Astrocyte (in vitro differentiated cells and primary cell): ENCODE results near the gene ADCY2. TPM values are rescaled to one million over a fixed set of nuclear protein-coding genes. Genes with fewer than 3 reads are reported as not detected.
A peak's percentile ranks its signal among the peaks of the same experiment; 100 is the strongest.

ENCODE experiments used
- DNase-seq: peaks from one replicate; pipeline ENCODE4 v3.0.0-alpha.2; 2010; ENCODE audit warnings: low read depth
- FAIRE-seq: peaks from 2 replicates; lab custom pipeline; 2011; peaks lifted over from hg19 to GRCh38; lab: Jason Lieb, UNC
- H2AFZ ChIP-seq: 2 replicates; pipeline ENCODE4 v1.6.0; 2012; ENCODE audit warnings: low read depth, low read length, inconsistent platforms
- H3K27ac ChIP-seq: 2 replicates; pipeline ENCODE4 v1.5.1; 2011; ENCODE audit warnings: low read depth, low read length, inconsistent platforms
- H3K27me3 ChIP-seq: 2 replicates; pipeline ENCODE4 v1.6.0; 2011; ENCODE audit warnings: low read length, inconsistent platforms; ENCODE audit not compliant: insufficient read depth
- H3K36me3 ChIP-seq: 2 replicates; pipeline ENCODE4 v1.5.1; 2011; ENCODE audit warnings: low read length, inconsistent platforms; ENCODE audit not compliant: insufficient read depth
- H3K4me1 ChIP-seq: 2 replicates; pipeline ENCODE4 v1.5.1; 2011; ENCODE audit warnings: low read length, inconsistent platforms; ENCODE audit not compliant: insufficient read depth
- H3K4me2 ChIP-seq: 2 replicates; pipeline ENCODE4 v1.6.0; 2012; ENCODE audit warnings: low read length, inconsistent platforms
- H3K4me3 ChIP-seq: 2 replicates; pipeline ENCODE4 v1.5.1; 2011; ENCODE audit warnings: low read depth, mild to moderate bottlenecking, low read length, inconsistent platforms; ENCODE audit not compliant: insufficient read depth
- H3K79me2 ChIP-seq: 2 replicates; pipeline ENCODE4 v1.6.0; 2012; ENCODE audit warnings: mild to moderate bottlenecking, low read length, inconsistent platforms; ENCODE audit not compliant: insufficient read depth
- H3K9ac ChIP-seq: 2 replicates; pipeline ENCODE4 v1.6.0; 2012; ENCODE audit warnings: mild to moderate bottlenecking, low read length, inconsistent platforms
- H3K9me3 ChIP-seq: 2 replicates; pipeline ENCODE4 v1.5.1; 2012; ENCODE audit warnings: low read depth, mild to moderate bottlenecking, low read length, inconsistent platforms; ENCODE audit not compliant: insufficient read depth
- H4K20me1 ChIP-seq: 2 replicates; pipeline ENCODE4 v1.6.0; 2012; ENCODE audit warnings: low read length, inconsistent platforms; ENCODE audit not compliant: insufficient read depth
- H3K27ac Mint-ChIP-seq: one replicate; pipeline ENCODE4 v1.8.0; 2021; ENCODE audit warnings: mild to moderate bottlenecking, mixed read lengths; ENCODE audit not compliant: unreplicated experiment
- H3K27me3 Mint-ChIP-seq: one replicate; pipeline ENCODE4 v1.8.0; 2021; ENCODE audit warnings: low read depth, mixed read lengths; ENCODE audit not compliant: unreplicated experiment
- H3K36me3 Mint-ChIP-seq: one replicate; pipeline ENCODE4 v1.8.0; 2021; ENCODE audit warnings: low read depth, mixed read lengths; ENCODE audit not compliant: unreplicated experiment
- H3K4me1 Mint-ChIP-seq: one replicate; pipeline ENCODE4 v1.8.0; 2021; ENCODE audit warnings: low read depth, mixed read lengths; ENCODE audit not compliant: unreplicated experiment
- H3K4me3 Mint-ChIP-seq: one replicate; pipeline ENCODE4 v1.8.0; 2021; ENCODE audit warnings: mild to moderate bottlenecking, moderate library complexity, mixed read lengths; ENCODE audit not compliant: unreplicated experiment
- H3K9me3 Mint-ChIP-seq: one replicate; pipeline ENCODE4 v1.8.0; 2021; ENCODE audit warnings: mild to moderate bottlenecking, mixed read lengths; ENCODE audit not compliant: unreplicated experiment
- EZH2 ChIP-seq: IDR thresholded peaks from 2 replicates; pipeline ENCODE4 v1.6.1; 2012; ENCODE audit warnings: mild to moderate bottlenecking, low read length, inconsistent platforms; ENCODE audit not compliant: insufficient read depth
- total RNA-seq: library from RNA; stranded (reverse); gene quantifications from 2 replicates; pipeline ENCODE4 v1.2.1, GENCODE V29; 2021
- TF ChIP-seq, protein P1 (sequence below): IDR thresholded peaks from 2 replicates; pipeline ENCODE4 v1.5.1; 2011; ENCODE audit warnings: low read depth, mild to moderate bottlenecking, inconsistent platforms, low read length, moderate library complexity; ENCODE audit not compliant: insufficient read depth

ADCY2 gene
- total RNA-seq, 1 donor from 2014 or later: 5.7 TPM

GRCh38 chr5:7393921-7394799 is 1.8 kb upstream of the ADCY2 start:
- H3K9me3 ChIP-seq: no peaks in the 10 kb centered on the region
- Mint-ChIP-seq H3K4me1 (no peaks in the 10 kb centered on the region), H3K27ac (no peak overlapping the region), H3K4me3 (peak overlapping the region; percentile 36), H3K36me3 (no peaks in the 10 kb centered on the region), H3K9me3 (no peaks in the 10 kb centered on the region), H3K27me3 (no peaks in the 10 kb centered on the region)
- no peak for DNase-seq
- no peaks in the 10 kb centered on the region for H3K36me3 ChIP-seq
- H2AFZ ChIP-seq: no peak overlapping the region
- no peak for FAIRE-seq
- no peak for TF ChIP-seq EZH2
- TF ChIP-seq, protein P1, sequence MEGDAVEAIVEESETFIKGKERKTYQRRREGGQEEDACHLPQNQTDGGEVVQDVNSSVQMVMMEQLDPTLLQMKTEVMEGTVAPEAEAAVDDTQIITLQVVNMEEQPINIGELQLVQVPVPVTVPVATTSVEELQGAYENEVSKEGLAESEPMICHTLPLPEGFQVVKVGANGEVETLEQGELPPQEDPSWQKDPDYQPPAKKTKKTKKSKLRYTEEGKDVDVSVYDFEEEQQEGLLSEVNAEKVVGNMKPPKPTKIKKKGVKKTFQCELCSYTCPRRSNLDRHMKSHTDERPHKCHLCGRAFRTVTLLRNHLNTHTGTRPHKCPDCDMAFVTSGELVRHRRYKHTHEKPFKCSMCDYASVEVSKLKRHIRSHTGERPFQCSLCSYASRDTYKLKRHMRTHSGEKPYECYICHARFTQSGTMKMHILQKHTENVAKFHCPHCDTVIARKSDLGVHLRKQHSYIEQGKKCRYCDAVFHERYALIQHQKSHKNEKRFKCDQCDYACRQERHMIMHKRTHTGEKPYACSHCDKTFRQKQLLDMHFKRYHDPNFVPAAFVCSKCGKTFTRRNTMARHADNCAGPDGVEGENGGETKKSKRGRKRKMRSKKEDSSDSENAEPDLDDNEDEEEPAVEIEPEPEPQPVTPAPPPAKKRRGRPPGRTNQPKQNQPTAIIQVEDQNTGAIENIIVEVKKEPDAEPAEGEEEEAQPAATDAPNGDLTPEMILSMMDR: no peak
- no peaks in the 10 kb centered on the region for H3K79me2 ChIP-seq
- no peaks in the 10 kb centered on the region for H3K4me1 ChIP-seq
- no peak overlapping the region for H3K27ac ChIP-seq
- no peak overlapping the region for H3K4me3 ChIP-seq
- H4K20me1 ChIP-seq: no peaks in the 10 kb centered on the region
- H3K27me3 ChIP-seq: peaks cover 27% of the 10 kb centered on the region
- no peak overlapping the region for H3K9ac ChIP-seq
- H3K4me2 ChIP-seq: no peak overlapping the region

GRCh38 chr5:7394889-7395431 is 978 bp upstream of the ADCY2 start:
- H3K36me3 Mint-ChIP-seq: no peaks in the 10 kb centered on the region
- FAIRE-seq: no peak
- Histone ChIP-seq H3K4me3 (no peak overlapping the region), H3K4me1 (no peaks in the 10 kb centered on the region), H2AFZ (peak overlapping the region; percentile 41), H3K27me3 (peaks cover 27% of the 10 kb centered on the region), H3K9me3 (no peaks in the 10 kb centered on the region), H3K79me2 (no peaks in the 10 kb centered on the region), H3K27ac (no peak overlapping the region), H4K20me1 (no peaks in the 10 kb centered on the region), H3K4me2 (peak overlapping the region; percentile 58), H3K9ac (no peak overlapping the region), H3K36me3 (no peaks in the 10 kb centered on the region)
- H3K27ac Mint-ChIP-seq: no peak overlapping the region
- DNase-seq: no peak
- no peaks in the 10 kb centered on the region for H3K27me3 Mint-ChIP-seq
- H3K4me3 Mint-ChIP-seq: peak overlapping the region; percentile 20
- TF ChIP-seq, protein P1: no peak
- TF ChIP-seq EZH2: peak; percentile 64
- no peaks in the 10 kb centered on the region for H3K4me1 Mint-ChIP-seq
- no peaks in the 10 kb centered on the region for H3K9me3 Mint-ChIP-seq
